ENCODE measurements around the gene DENND6B.

Gene DENND6B

GRCh38 chr22:50271519-50271970, 55.3 kb downstream of the DENND6B start:
- DNase-seq (ENCODE audit: low read depth), result no peak

- DNase-seq (ENCODE audit: low read depth), result no peak
Observed at GRCh38 chr22:50270666-50271394, 56.0 kb downstream of the DENND6B start.

- no peak for DNase-seq (ENCODE audit: low read depth)
Observed at GRCh38 chr22:50269970-50270665, 56.7 kb downstream of the DENND6B start, which contains the start of gene MAPK11. Gene MAPK11, minus strand, starts transcription at chr22:50270380. Its CDS starts 88 bp downstream, at chr22:50270292.

- DNase-seq (ENCODE audit: low read depth), result no peak
Observed at GRCh38 chr22:50269573-50269969, 57.2 kb downstream of the DENND6B start.

GRCh38 chr22:50268655-50269113, 58.1 kb downstream of the DENND6B start:
- no peak for DNase-seq (ENCODE audit: low read depth)

- DNase-seq (ENCODE audit: low read depth), result no peak
Observed at GRCh38 chr22:50267591-50268390, 59.0 kb downstream of the DENND6B start.

GRCh38 chr22:50266994-50267393, 59.8 kb downstream of the DENND6B start:
- DNase-seq (ENCODE audit: low read depth), result no peak

GRCh38 chr22:50264946-50265669, 61.7 kb downstream of the DENND6B start:
- DNase-seq (ENCODE audit: low read depth), result no peak

- DNase-seq (ENCODE audit: low read depth), result no peak
Observed at GRCh38 chr22:50264104-50264745, 62.6 kb downstream of the DENND6B start.

GRCh38 chr22:50262973-50263617, 63.7 kb downstream of the DENND6B start:
- no peak for DNase-seq (ENCODE audit: low read depth)

- no peak for DNase-seq (ENCODE audit: low read depth)
Observed at GRCh38 chr22:50262460-50262911, 64.3 kb downstream of the DENND6B start.

- DNase-seq (ENCODE audit: low read depth), result no peak
Observed at GRCh38 chr22:50261615-50262459, 65.0 kb downstream of the DENND6B start, which contains the start of gene MAPK12. Gene MAPK12, minus strand, starts transcription at chr22:50261683. Its CDS starts 174 bp downstream, at chr22:50261509.

GRCh38 chr22:50260801-50261614, 65.8 kb downstream of the DENND6B start:
- DNase-seq (ENCODE audit: low read depth), result no peak

- DNase-seq (ENCODE audit: low read depth), result no peak
Observed at GRCh38 chr22:50260434-50260800, 66.4 kb downstream of the DENND6B start.

- DNase-seq (ENCODE audit: low read depth), result no peak
Observed at GRCh38 chr22:50259302-50259701, 67.5 kb downstream of the DENND6B start.
